ENCODE data around the gene WNT9B. TPM values are rescaled to one million over a fixed set of nuclear protein-coding genes. Genes with fewer than 3 reads are reported as not detected.

Gene WNT9B
- total and polyA plus RNA-seq, 2 experiments from 2014 or later, result 0.17 TPM; not detected in 1

DNA sequence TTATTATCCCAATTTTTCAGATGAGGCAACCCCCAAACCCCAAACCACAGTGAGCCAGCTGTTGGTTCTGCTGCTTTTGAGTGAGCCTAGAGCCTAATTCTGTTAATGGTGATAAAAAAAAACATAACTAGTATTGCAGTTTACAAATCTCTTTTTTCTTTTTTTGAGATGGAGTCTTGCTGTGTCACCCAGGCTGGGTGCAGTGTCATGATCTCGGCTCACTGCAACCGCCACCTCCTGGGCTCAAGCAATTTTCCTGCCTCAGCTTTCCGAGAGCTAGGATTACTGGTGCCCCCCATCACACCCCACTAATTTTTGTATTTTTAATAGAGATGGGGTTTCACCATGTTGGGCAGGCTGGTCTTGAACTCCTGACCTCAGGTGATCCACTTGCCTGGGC is 3.1 kb downstream of the WNT9B start (continued):
- TF ChIP-seq, protein P1, sequence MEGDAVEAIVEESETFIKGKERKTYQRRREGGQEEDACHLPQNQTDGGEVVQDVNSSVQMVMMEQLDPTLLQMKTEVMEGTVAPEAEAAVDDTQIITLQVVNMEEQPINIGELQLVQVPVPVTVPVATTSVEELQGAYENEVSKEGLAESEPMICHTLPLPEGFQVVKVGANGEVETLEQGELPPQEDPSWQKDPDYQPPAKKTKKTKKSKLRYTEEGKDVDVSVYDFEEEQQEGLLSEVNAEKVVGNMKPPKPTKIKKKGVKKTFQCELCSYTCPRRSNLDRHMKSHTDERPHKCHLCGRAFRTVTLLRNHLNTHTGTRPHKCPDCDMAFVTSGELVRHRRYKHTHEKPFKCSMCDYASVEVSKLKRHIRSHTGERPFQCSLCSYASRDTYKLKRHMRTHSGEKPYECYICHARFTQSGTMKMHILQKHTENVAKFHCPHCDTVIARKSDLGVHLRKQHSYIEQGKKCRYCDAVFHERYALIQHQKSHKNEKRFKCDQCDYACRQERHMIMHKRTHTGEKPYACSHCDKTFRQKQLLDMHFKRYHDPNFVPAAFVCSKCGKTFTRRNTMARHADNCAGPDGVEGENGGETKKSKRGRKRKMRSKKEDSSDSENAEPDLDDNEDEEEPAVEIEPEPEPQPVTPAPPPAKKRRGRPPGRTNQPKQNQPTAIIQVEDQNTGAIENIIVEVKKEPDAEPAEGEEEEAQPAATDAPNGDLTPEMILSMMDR (conservative IDR thresholded peaks at IDR 0.05; ENCODE audit: low read depth in 2 of 2), result no peak
- TF ChIP-seq POLR2AphosphoS5 (IDR thresholded peaks at IDR 0.05; ENCODE audit: low read depth), result no peak
- TF ChIP-seq, protein P2, sequence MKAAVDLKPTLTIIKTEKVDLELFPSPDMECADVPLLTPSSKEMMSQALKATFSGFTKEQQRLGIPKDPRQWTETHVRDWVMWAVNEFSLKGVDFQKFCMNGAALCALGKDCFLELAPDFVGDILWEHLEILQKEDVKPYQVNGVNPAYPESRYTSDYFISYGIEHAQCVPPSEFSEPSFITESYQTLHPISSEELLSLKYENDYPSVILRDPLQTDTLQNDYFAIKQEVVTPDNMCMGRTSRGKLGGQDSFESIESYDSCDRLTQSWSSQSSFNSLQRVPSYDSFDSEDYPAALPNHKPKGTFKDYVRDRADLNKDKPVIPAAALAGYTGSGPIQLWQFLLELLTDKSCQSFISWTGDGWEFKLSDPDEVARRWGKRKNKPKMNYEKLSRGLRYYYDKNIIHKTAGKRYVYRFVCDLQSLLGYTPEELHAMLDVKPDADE (IDR thresholded peaks at IDR 0.05), result no peak
- TF ChIP-seq JUNB (IDR thresholded peaks at IDR 0.05; ENCODE audit: unreplicated experiment), result no peak

DNA sequence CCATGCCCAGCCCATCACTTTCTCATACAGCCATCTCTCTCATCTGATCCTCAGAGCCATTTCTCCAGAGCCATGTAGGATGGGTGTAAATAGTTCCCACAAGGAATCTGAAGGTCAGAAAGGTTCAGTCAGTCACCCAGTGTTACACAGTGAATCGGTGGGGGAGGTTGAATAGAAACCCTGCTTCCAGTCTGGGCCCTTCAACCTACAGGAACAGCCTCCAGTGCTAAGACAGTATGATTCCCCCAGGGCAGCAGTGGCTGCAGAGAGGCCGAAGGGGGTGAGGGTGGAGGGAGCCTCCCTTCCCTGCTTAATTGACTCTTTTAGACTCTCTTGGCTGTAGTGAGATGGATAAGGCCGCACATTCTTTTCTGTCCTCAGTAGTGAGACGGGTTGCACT is 3.6 kb downstream of the WNT9B start:
- Histone ChIP-seq H3K36me3 (ENCODE audit: insufficient read depth) (no peaks in the 10 kb centered on the region), H3K4me3 (no peak overlapping the region), H3K4me1 (ENCODE audit: insufficient read depth) (peaks cover 13% of the 10 kb centered on the region; the same call in 1 of the 2 replicates), H3K9me2 (ENCODE audit: insufficient read depth) (no peaks in the 10 kb centered on the region), H3K27ac (ENCODE audit: low read depth) (no peak overlapping the region), H3K4me2 (no peak overlapping the region), H4K20me1 (replicated peaks; ENCODE audit: insufficient read depth) (0 out of 2 replicates have a peak, but pooled peaks cover 4% of the 10 kb centered on the region), H3K79me2 (replicated peaks; ENCODE audit: insufficient read depth) (no peaks in the 10 kb centered on the region), H2AFZ (no peak overlapping the region), H3K27me3 (ENCODE audit: insufficient read depth) (peaks cover 43% of the 10 kb centered on the region), H3F3A (replicated peaks; ENCODE audit: low read depth) (no peaks in the 10 kb centered on the region)
- Mint-ChIP-seq H3K36me3 (ENCODE audit: low read depth) (no peaks in the 10 kb centered on the region), H3K27me3 (ENCODE audit: insufficient read depth, low read depth, poor library complexity) (peaks cover 36% of the 10 kb centered on the region), H3K27ac (no peak overlapping the region), H3K9me3 (no peaks in the 10 kb centered on the region), H3K4me1 (peaks cover 14% of the 10 kb centered on the region), H3K4me3 (no peak overlapping the region)
- ATAC-seq (no peak), DNase-seq (ENCODE audit: low spot score) (no peak)
- TF ChIP-seq CREB1 (CRISPR knock-in tag; IDR thresholded peaks at IDR 0.05; ENCODE audit: low read depth), result no peak
- no peak for TF ChIP-seq EZH2phosphoT487 (IDR thresholded peaks at IDR 0.05; ENCODE audit: unreplicated experiment)
- TF ChIP-seq, protein P2 (IDR thresholded peaks at IDR 0.05), result no peak
- TF ChIP-seq, protein P1 (conservative IDR thresholded peaks at IDR 0.05; ENCODE audit: low read depth in 2 of 2), result no peak

DNA sequence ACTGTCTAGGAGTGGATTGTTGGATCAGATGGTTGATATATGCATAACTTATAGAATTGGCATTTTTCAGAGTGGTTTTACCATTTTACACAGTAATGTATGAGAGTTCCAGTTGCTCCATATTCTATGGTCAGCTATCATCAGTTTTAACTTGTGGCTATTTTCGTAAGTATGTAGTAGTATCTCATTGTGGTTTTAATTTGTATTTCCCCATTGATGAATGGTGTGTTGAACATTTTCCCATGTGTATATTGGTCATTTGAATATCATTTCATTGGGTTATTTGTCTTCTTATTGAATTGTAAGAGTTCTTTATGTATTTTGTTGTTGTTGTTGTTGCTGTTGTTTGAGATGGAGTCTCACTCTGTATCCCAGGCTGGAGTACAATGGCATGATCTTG is 6.2 kb downstream of the WNT9B start:
- ATAC-seq (no peak), DNase-seq (ENCODE audit: low spot score) (no peak)
- Mint-ChIP-seq H3K36me3 (ENCODE audit: low read depth) (no peaks in the 10 kb centered on the region), H3K4me1 (peaks cover 8% of the 10 kb centered on the region), H3K27me3 (ENCODE audit: insufficient read depth, low read depth, poor library complexity) (peaks cover 17% of the 10 kb centered on the region), H3K4me3 (no peak overlapping the region), H3K27ac (no peak overlapping the region), H3K9me3 (no peaks in the 10 kb centered on the region)
- Histone ChIP-seq H2AFZ (no peak overlapping the region), H3K36me3 (ENCODE audit: insufficient read depth) (no peaks in the 10 kb centered on the region), H3K79me2 (replicated peaks; ENCODE audit: insufficient read depth) (no peaks in the 10 kb centered on the region), H3K4me3 (no peak overlapping the region), H3K4me1 (ENCODE audit: insufficient read depth) (peaks cover 7% of the 10 kb centered on the region; the same call in 1 of the 2 replicates), H3K27ac (ENCODE audit: low read depth) (no peak overlapping the region), H3K9me2 (ENCODE audit: insufficient read depth) (no peaks in the 10 kb centered on the region), H3K27me3 (ENCODE audit: insufficient read depth) (peaks cover 21% of the 10 kb centered on the region), H3K4me2 (no peak overlapping the region), H3F3A (replicated peaks; ENCODE audit: low read depth) (no peaks in the 10 kb centered on the region), H4K20me1 (replicated peaks; ENCODE audit: insufficient read depth) (no peaks in the 10 kb centered on the region)
- TF ChIP-seq JUNB (IDR thresholded peaks at IDR 0.05; ENCODE audit: unreplicated experiment), result no peak

All from GM23338 (cell line).